Hepatocyte (in vitro differentiated cells): ENCODE results near the gene HK3.
"Not testable (repeated sequence)": the region's sequence is repeated elsewhere in the genome, so short reads cannot be mapped to it uniquely, and the experiment has no call there.

ENCODE experiments used
- EZH2 ChIP-seq: fragments of 200-600 bp; sonication (generic); IDR thresholded peaks from 2 replicates; pipeline ENCODE4 v1.6.1; 2016; ENCODE audit warnings: antibody characterized with exemption, mild to moderate bottlenecking, borderline replicate concordance
- TF ChIP-seq, protein P1 (sequence below): fragments of 200-600 bp; sonication (generic); IDR thresholded peaks from 2 replicates; pipeline ENCODE4 v1.5.1; 2016; ENCODE audit warnings: antibody characterized with exemption, mild to moderate bottlenecking; ENCODE audit not compliant: poor library complexity

DNA sequence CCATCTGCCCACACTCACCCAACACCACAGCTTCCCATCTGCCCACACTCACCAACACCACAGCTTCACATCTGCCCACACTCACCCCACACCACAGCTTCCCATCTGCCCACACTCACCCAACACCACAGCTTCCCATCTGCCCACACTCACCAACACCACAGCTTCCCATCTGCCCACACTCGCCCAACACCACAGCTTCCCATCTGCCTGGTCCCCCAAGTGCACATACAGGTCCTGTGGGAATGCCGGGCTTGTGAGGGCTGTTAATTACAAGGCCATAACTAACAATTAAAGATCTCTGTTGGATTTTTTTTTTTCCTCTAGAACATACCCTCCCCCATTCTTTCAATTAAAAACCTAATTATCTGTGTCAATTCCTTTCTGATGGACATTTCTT is 26.1 kb downstream of the HK3 start:
- TF ChIP-seq EZH2 = not testable (repeated sequence)
- TF ChIP-seq, protein P1, sequence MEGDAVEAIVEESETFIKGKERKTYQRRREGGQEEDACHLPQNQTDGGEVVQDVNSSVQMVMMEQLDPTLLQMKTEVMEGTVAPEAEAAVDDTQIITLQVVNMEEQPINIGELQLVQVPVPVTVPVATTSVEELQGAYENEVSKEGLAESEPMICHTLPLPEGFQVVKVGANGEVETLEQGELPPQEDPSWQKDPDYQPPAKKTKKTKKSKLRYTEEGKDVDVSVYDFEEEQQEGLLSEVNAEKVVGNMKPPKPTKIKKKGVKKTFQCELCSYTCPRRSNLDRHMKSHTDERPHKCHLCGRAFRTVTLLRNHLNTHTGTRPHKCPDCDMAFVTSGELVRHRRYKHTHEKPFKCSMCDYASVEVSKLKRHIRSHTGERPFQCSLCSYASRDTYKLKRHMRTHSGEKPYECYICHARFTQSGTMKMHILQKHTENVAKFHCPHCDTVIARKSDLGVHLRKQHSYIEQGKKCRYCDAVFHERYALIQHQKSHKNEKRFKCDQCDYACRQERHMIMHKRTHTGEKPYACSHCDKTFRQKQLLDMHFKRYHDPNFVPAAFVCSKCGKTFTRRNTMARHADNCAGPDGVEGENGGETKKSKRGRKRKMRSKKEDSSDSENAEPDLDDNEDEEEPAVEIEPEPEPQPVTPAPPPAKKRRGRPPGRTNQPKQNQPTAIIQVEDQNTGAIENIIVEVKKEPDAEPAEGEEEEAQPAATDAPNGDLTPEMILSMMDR = not testable (repeated sequence)
